HG03439 (cell line): Measurements from ENCODE around the gene CDCA8.
"Not testable (repeated sequence)": the region's sequence is repeated elsewhere in the genome, so short reads cannot be mapped to it uniquely, and the experiment has no call there.

Experiments
- ATAC-seq: cut with Tn5 transposase; IDR thresholded peaks from one replicate; pipeline ENCODE4 v1.9.1; 2021; ENCODE audit warnings: mild to moderate bottlenecking, moderate library complexity; ENCODE audit not compliant: unreplicated experiment

Gene CDCA8

DNA sequence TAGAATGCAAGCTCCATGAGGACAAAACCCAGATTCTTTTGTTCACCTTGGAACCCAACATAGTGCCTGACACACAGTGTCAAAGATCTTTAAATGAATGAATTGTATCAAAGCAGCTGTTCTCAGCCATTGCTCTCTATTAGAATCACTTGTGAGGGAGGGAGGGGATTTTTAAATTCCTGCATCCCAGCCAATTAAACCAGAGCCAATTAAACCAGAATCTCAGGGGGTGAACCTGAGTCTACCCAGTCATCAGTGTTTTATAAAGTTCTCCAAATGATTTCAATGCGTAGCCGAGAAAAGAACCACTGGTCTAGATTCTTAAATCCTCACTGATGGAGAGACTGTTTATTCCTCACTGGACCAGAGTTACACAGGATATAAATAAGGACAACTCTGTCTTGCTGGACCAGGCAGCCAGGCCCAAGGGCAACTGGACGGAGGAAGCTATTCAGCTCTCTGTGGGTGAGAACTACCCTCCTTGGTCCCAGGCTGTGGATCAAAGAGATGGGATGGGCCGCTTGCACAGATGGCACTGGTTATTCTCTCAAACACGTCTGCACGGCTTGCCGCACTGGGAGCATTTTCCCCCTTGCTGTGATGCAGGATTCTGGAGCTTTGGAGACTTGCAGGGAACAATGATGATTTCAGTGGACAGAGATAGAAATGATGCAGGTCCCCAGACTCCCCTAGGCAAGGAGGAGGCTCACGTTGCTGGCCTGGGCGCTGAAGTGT is 20.0 kb upstream of the CDCA8 start:
- no peak for ATAC-seq

DNA sequence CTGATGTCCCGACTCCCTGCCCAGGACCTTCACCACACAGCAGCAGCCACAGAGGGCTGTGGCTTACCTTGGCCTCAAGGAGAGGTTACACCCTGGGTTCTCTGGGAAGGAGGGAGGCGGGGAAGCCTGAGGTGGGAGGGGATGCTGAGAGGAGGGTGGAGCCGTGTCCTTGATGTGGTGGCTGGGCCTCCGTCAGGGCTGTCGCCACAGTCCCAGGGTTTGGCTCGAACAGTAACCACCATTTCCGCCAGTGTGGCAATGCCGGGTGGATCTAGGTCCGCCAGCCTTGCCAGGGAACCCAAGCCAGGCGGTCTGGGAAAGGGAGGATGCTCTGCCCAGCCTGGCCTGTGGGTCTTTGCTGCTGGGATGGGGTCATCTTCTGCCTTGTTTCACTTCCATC is 18.4 kb upstream of the CDCA8 start:
- no peak for ATAC-seq

DNA sequence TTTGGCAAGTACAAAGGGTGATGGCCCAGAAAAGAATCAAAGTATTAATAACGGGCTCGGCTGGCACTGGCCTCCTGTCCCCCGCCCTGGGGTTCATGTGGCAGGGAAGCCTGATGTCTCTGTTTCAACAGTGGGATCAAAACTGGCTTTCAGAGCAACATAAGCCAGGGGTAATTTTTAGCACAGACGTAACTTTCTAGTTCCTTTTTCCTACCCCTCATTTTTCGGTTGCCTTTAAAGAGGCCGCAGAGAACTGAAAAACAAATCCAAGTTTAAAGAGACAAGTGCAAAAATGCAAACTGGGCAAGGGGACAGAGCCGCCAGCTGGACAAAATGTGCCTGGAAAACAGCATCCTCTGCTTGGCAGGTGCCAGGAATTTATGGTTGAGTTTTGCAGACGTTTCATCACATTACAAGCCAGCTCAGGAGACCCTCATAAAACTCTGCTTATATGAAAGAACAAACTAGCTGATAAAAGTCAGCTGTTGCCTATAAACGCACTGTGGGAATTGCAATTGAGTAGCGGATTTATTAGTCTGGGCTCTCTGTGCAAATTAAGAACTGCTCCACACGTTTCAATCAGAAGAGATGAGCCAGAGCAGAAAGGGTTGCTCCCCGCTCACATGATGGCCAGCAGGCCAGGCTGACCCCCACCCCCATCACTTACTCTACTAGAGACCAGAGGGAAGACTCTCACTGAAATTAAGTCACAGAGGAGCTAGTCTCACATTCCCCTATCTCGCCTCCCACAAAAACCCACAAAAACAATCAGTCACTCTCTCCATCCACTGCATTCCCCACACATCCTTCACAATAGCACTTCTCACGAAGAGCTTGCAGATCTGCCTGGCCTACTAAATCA is 15.8 kb upstream of the CDCA8 start:
- no peak for ATAC-seq

DNA sequence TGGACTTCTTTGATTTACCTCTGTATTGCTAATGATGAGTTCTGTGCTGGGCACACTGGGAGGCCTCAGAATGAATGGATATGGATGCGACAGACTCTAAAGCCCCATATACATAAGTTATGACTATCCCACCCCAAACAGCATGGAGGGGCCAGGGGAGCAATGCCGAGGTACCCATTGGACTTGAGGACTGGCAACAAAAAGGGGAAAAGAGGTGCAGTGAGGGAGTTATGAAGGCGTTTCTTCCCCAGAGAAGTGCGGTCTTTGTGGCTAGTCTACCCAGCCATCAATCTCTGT is 15.2 kb upstream of the CDCA8 start:
- no peak for ATAC-seq

- no peak for ATAC-seq
Observed at GRCh38 chr1:37677808-37678207, 14.5 kb upstream of the CDCA8 start.

DNA sequence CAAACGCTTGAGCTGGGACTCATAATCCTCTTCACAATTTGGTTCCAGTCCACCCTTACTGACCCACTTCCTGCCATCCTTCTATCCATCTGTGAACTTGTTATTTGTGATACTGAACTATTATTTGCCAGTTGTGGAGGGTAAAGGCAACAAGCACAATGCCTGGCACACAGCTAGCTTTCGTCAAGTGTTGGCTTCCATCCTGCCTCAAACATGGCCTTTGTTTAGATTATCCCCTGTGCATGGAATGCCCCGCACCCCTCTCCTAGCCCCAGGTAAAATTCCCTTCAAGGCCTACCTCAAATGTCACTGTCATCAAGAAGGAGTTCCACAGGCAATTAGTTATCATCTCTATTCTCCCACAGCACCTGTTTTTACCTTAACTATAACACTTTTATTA is 11.4 kb upstream of the CDCA8 start:
- no peak for ATAC-seq

GRCh38 chr1:37682334-37682987 is 9.9 kb upstream of the CDCA8 start:
- no peak for ATAC-seq

- not testable (repeated sequence) for ATAC-seq
Observed at GRCh38 chr1:37684182-37684581, 8.1 kb upstream of the CDCA8 start.

- no peak for ATAC-seq
Observed at GRCh38 chr1:37685722-37686121, 6.6 kb upstream of the CDCA8 start.

DNA sequence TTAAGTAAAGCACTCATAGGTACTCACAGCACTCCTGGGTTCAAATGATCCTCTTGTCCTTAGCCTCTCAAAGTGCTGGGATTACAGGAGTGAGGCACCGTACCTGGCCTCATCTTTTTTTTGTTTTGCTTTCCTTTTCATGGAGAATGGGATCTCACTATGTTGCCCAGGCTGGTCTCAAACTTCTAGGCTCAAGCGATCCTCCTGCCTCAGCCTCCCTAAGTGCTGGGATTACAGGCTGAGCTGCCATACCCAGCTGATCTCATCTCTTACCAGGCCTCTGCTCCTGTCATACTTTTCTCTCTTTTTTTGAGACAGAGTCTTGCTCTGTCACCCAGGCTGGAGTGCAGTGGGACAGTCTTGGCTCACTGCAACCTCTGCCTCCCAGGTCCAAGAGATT is 4.6 kb upstream of the CDCA8 start:
- not testable (repeated sequence) for ATAC-seq

DNA sequence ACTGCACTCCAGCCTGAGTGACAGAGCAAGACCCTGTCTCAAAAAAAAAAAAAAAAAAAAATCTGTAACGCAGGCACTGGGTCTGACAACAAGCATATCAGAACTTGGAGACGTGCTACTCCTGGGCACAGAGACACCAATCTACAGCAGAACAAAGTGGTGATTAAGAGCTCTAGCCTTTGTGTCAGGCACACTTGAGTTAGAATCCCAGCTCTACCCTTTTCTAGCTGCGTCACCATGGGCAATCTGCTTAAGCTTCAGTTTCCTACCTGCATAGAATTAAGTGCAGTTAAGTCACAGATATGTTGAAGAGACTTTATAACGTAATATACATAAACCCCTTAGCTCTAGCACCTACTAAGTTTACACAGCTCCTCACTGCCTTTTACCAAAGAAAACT is 3.4 kb upstream of the CDCA8 start:
- no peak for ATAC-seq

GRCh38 chr1:37691497-37692077 is 729 bp upstream of the CDCA8 start:
- peak; percentile 3 for ATAC-seq

GRCh38 chr1:37692834-37693175 is 489 bp downstream of the CDCA8 start:
- ATAC-seq: no peak

- ATAC-seq: no peak
Observed at GRCh38 chr1:37697090-37697489, 4.8 kb downstream of the CDCA8 start.

DNA sequence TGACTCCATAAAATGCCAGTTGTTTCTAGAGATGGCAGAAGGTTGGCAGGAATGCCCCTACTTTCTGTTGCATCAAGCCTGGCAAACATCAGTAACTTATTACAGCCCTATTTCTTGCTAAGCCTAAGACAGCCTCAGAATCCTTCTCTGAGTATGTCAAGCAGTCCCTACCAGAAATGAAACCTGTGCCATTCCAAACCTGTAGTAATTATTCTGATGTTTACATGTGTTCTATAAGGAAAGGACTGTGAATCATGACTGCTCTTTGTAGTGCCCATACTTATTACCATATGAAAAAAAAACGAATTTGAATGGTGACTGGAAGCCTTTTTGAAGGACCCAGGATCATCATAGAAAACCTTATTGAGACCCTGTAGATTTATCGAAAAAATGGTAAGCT is 5.4 kb downstream of the CDCA8 start:
- no peak for ATAC-seq

DNA sequence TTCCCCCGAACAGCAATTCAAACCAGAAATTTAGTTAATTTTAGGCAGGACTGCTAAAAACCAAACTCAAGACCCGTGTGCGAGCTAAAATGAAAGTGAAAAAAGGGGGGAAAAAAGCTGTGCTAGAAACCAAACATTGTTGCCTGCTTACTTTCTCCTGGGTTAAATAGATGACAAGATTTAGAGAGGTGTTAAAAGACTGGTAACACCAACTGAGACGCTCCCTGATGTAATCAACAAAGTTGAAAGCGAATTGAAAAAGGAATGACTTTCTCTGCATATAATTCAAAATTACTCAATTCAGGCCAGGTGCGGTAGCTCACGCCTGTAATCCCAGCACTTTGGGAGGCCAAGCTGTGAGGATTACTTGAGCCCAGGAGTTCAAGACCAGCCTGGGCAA is 6.8 kb downstream of the CDCA8 start:
- ATAC-seq: no peak

GRCh38 chr1:37701051-37701450 is 8.7 kb downstream of the CDCA8 start:
- ATAC-seq: no peak

GRCh38 chr1:37703061-37703460 is 10.7 kb downstream of the CDCA8 start:
- ATAC-seq: no peak

GRCh38 chr1:37704966-37705365 is 12.7 kb downstream of the CDCA8 start:
- no peak for ATAC-seq

- no peak for ATAC-seq
Observed at GRCh38 chr1:37705399-37705798, 13.1 kb downstream of the CDCA8 start.

DNA sequence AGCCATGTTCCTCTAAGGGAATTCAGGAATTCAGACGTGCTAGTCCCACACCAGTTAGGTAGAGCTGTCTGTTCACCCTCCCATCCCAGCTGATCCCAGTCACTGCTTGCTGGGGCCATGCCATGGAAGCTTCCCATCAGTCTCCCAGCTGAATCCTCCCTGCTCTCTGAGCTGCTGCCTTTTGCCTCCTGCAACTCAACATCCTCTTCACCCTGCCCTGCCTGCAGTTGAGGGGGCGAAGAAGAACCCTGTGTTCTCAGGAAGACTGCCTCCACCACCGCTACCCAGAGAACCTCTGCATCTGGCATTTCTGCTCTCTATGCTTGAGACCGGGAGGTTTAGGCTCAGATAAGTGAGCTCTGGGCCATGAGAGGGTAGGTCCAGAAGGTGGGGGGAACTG is 16.2 kb downstream of the CDCA8 start:
- no peak for ATAC-seq

DNA sequence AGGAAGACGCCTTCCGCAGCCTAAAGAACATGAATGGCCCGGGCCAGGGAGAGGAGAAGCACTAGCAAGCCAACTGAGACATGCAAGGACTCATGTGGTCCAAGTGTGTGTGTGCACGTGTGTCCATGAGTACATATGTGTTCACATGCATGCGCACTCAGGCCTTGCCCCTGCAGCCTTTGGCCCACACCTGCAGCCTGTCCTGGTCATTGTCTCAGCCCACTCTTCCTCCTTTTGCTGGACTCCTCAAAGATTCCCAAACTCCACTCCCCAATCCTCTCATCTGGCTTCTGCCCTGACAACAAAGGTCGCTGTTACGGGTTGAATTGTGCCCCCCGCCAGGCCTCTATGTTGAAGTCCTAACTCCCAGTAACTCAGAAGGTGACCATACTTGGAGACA is 21.9 kb downstream of the CDCA8 start:
- no peak for ATAC-seq
